HG02610 (cell line): ENCODE results near the gene SBF1.
"Not testable (repeated sequence)": the region's sequence is repeated elsewhere in the genome, so short reads cannot be mapped to it uniquely, and the experiment has no call there.

ENCODE experiments used
- ATAC-seq: cut with Tn5 transposase; IDR thresholded peaks from one replicate; pipeline ENCODE4 v1.9.1; 2021; ENCODE audit warnings: mild to moderate bottlenecking, moderate library complexity; ENCODE audit not compliant: unreplicated experiment

Gene SBF1, protein sequence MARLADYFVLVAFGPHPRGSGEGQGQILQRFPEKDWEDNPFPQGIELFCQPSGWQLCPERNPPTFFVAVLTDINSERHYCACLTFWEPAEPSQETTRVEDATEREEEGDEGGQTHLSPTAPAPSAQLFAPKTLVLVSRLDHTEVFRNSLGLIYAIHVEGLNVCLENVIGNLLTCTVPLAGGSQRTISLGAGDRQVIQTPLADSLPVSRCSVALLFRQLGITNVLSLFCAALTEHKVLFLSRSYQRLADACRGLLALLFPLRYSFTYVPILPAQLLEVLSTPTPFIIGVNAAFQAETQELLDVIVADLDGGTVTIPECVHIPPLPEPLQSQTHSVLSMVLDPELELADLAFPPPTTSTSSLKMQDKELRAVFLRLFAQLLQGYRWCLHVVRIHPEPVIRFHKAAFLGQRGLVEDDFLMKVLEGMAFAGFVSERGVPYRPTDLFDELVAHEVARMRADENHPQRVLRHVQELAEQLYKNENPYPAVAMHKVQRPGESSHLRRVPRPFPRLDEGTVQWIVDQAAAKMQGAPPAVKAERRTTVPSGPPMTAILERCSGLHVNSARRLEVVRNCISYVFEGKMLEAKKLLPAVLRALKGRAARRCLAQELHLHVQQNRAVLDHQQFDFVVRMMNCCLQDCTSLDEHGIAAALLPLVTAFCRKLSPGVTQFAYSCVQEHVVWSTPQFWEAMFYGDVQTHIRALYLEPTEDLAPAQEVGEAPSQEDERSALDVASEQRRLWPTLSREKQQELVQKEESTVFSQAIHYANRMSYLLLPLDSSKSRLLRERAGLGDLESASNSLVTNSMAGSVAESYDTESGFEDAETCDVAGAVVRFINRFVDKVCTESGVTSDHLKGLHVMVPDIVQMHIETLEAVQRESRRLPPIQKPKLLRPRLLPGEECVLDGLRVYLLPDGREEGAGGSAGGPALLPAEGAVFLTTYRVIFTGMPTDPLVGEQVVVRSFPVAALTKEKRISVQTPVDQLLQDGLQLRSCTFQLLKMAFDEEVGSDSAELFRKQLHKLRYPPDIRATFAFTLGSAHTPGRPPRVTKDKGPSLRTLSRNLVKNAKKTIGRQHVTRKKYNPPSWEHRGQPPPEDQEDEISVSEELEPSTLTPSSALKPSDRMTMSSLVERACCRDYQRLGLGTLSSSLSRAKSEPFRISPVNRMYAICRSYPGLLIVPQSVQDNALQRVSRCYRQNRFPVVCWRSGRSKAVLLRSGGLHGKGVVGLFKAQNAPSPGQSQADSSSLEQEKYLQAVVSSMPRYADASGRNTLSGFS (N-terminal part only)

DNA sequence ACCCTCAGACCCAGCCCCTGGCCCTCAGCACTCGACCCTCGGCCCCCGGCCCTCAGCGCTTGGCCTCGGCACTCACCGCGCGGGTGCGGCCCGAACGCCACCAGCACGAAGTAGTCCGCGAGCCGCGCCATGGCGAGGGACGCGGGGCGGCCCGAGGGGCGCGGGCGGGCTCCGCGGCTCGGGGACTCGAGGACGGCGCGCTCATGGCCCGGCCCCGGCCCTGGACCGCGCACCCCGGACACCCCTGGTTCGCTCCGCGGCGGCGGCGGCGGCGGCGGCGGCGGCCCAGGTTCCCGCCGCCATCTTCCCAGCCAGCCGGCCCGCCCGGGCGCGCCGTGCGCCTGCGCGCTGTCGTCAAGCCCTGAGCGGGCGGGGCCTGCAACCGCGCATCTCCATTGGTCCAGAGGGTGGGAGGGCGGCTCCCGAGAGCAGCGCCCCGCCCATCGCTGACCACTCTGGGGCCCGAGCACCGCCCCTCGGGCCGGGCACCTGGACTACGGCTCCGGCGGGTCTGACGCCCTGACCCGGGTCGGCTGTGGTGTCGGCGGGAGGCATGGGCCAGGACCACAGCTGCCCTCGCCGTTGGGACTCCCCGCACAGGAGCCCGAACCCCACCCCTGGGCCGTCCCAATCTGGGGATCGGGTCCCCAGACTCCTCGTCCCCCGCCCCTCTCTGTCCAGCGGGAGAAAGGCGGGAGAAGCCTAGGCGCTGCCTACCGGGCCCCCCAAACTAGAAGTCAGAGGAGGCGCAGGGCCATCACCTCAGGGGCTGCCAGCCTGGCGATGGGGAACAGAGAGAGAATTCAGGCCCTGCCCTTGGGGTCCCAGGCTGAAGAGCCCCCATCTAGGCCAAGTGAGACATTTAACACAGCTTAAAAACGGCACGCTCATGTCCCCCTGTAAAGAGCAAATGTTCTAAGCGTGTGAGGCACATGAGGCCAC, at the start of gene SBF1:
SBF1 (minus strand) TSS at position 326 of the 942 bp plus-strand sequence; CDS start at position 131, 195 bp downstream.
- peak; percentile 69 for ATAC-seq

DNA sequence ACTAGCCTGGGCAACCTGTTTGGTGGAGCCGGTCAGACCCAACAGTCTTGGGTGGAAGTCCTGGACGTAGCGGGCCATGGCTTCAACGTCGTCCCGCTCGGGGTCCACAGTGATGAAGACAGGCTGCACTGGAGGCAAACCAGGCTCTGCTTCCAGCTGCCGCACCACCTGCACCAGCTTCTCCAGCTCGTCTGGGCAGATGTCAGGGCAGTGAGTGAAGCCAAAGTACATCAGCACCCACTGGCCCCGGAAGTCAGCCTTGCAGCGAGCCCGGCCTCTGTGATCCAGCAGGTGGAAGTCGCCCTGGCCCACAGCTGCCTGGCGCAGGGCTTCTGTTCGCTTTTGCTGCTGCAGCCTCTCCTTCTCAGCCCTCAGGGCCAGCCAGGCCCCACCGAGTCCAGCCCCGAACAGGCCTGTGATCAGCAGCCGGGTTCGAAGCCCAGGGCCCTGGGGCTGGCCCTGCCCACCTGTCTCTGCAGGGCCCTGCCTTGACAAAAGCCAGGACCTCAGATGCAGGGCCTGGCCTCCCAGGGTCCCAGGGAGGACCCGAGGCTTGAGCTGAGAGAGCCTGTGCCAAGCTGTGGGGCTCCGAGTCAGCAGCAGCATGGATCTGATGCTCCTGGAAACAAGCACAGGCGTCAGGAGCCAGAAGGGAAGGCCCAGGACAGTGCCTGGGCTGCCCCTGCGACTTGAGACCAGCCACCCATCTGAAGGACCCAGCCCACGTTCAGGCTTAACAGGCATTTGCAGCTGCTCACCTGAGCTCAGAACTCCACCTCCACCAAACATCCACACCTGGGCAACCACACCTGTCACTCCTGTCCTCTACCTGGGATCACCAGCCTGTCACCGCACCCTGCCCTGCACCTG, 49.2 kb upstream of the SBF1 start:
- no peak for ATAC-seq

DNA sequence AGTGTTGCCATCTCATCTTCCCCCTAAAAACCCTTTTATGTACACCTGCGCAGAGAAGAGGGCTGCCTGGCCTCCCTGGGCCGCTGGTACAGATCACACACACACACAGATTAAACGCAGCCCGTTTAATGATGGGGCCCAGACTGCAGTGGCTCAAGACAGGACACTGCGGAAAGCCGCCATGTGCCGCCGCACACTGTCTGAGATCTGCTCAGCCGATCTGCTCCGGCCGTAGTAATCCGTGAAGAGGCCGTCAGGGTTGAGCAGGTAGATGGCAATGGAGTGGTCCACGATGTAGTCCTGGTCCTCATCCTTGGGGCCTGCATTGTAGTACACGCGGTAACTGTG, 48.6 kb upstream of the SBF1 start:
- ATAC-seq = no peak

DNA sequence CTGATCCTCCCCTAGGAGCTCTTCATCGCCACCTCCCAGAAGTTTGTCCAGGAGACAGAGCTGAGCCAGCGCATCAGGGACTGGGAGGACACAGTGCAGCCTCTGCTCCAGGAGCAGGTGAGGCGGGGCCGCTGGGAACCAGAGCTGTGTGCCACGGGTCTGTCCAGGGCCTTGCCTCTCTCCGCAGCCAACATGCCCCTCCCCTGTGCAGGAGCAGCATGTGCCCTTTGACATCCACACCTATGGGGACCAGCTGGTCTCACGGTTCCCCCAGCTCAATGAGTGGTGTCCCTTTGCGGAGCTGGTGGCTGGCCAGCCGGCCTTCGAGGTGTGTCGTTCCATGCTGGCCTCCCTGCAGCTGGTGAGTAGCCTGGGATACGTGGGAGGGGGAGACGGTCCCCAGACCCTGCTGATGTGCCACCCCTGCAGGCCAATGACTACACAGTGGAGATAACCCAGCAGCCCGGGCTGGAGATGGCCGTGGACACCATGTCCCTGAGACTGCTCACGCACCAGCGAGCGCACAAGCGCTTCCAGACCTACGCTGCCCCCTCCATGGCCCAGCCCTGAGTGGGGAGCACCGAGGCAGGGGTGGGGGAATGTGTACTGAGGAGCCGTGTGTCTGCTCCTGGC, 48.1 kb upstream of the SBF1 start:
- ATAC-seq = no peak

DNA sequence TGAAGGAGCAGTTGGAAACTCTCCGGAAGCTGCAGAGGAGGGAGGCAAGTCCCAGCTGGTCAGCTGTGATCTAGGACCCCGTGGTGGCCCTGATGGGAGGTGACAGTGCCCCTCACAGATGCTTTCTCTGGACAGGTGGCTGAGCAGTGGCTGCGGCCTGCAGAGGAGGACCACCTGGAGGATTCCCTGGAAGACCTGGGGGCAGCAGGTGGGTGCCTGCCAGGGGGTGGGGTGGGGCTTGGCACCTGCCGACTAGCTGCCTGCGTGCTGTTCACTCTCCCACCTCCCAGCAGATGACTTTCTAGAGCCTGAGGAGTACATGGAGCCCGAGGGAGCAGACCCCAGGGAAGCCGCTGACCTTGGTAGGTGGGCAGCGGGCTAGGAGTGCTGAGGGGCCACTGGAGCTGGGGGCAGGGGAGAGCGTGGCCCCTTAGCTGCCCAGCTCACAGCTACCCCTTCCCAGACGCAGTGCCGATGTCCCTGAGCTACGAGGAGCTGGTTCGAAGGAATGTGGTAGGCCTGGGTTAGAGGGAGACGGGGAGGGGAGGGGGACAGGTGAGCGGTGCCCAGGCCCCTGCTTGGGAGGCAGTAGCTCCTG, 47.5 kb upstream of the SBF1 start:
- ATAC-seq = no peak

DNA sequence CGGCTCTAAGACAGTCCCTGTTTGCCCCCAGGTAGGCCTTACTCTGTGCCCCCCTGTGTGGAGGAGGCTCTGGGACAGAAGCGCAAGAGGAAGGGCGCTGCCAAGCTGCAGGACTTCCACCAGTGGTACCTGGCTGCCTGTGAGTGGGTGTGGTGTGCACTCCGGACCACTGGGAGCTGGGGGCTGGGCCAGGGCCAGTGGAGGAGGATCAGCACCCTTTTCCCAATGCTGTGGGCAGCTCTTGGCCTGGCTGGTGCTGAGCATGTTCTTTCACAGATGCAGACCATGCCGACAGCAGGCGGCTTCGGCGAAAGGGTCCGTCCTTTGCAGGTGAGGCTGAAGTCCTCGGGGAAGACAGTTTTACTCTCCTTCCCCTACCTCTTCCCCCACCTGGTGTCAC, 46.9 kb upstream of the SBF1 start:
- no peak for ATAC-seq

DNA sequence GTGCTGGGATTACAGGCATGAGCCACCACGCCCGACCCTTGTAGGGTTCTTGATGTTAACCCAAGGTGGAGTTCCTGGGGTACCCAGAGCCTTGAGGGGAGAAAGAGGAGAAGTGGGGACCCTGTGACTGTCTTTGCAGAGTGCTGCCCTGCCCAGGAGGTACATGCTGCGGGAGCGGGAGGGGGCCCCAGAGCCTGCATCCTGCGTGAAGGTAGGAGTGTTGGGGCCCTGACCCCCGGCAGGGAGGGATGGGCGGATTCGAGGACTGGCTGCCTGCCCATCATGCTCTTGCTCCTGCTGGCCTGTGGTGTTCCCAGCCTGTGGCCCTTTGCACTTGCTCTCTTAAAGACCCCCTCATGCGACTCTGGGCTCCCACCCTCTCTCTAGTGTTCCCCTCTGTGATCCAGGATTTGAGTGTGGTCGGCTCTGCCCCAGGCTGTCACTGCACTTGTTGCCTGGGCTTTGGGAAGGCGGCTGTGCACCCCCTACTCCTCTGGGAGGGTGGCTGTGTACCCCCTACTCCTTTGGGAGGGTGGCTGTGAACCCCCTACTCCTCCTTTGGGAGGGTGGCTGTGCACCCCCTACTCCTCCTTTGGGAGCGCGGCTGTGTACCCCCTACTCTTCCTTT, 46.1 kb upstream of the SBF1 start:
- ATAC-seq = no peak

DNA sequence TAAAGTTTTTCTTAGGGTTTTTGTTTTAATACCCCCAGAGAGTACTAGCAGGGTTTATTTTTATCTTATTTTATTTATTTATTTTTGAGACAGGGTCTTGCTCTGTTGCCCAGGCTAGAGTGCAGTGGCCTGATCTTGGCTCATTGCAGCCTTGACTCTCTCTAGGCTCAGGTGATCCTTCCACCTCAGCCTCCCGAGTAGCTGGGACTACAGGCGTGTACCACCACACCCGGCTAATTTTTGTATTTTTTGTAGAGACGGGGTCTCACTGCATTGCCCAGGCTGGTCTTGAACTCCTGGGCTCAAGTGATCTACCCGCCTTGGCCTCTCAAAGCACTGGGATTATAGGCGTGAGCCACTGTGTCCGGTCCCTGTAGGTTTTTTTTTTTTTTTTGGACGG, 45.3 kb upstream of the SBF1 start:
- ATAC-seq = not testable (repeated sequence)

DNA sequence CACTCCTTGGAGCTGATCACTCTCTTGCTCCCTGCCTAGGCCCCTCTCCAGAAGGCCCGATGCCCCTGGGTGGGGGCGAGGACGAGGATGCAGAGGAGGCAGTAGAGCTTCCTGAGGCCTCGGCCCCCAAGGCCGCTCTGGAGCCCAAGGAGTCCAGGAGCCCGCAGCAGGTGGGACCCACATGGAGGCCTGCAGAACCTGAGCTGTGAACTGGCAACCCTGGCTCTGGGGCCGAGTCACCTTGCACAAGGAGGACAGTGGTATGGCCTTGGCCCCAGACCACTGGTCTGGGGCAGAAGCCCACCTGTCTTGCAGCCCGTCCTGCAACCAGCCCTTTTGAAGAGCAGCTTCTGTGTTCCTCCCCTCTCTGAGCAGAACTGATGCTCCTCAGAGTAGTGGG, 44.3 kb upstream of the SBF1 start:
- no peak for ATAC-seq

DNA sequence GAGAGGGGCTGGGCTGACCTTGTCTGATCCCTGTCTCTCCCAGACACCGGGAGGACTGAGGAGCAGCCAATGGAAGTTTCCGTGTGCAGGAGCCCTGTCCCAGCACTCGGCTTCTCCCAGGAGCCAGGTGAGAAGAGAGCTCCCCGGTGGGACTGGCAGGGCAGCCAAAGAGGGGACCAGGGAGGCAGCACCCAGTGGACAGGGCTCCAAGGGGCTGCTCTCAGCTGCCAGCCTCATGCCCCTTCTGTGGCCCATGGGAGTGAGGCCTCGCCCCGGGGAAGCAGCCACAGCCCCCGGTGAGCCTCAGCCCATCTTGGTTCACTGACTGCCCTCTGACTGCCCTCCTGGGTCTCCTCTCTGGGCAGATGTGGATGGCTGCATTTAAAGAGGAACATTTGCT, 43.8 kb upstream of the SBF1 start:
- no peak for ATAC-seq

DNA sequence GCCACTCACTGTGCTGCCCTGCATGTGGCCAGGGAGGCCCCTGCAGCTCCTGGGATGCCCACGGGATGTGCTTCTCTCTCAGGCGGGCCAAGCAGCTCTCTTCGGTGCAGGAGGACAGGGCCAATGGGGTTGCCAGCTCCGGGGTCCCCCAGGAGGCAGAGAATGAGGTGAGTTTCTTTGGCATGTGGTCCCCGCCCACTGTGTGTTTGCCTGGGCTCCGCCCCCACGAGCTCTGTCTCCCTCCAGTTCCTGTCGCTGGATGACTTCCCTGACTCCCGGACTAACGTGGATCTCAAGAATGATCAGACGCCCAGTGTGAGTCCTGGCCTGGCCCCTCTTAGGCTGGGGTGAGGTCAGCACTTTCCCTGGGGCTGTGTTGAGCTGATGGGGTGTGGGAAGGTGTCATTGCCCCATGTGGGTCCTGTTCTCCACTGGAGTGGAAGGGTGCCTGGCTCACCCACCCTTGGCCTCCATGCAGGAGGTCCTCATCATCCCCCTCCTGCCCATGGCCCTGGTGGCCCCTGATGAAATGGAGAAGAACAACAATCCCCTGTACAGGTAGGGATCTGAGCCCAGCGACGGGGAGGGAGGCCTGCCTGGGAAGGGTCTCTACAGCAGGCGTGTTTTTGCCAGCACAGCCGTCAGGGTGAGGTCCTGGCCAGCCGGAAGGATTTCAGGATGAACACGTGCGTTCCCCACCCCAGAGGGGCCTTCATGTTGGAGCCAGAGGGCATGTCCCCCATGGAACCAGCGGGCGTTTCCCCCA, 42.8 kb upstream of the SBF1 start:
- ATAC-seq = no peak

DNA sequence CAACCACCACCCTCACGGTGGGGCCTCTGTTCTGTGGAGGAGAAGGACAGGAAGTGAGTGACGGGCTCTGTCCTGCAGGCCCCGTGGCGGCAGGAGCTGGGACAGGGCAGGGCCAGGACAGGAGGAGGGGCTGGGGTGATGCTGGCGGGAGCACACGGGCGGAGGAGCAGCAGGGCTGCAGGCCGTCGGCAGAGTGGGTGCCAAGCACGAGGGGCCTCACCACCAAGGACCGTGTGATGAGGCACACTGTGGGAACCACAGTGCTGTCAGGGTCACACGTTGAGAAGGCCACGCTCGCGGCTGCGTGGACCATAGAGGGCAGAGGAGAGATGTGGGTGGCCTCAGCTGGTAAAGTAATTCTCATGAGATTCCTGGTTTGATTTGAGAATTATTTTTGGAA, 42.1 kb upstream of the SBF1 start:
- no peak for ATAC-seq

DNA sequence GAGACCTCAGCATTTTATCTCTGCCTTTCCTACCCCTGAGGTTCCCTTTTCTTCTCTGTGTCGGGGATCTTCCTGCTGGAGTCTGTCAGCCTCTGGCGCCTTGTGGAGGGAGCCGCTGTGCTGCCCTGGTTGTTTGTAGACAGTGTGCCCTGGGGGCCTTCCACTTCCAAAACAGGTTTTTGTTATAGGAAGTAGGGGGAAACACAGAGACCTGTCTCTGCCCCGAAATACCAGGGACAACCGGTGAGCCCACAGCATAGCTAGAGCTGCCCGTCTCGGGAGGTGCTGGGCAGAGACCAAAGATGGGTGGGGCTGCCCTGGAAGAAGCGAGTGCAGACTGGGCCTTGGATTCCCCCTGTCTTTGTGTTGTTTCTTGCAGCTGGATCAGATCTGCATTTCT, 41.2 kb upstream of the SBF1 start:
- ATAC-seq = no peak

DNA sequence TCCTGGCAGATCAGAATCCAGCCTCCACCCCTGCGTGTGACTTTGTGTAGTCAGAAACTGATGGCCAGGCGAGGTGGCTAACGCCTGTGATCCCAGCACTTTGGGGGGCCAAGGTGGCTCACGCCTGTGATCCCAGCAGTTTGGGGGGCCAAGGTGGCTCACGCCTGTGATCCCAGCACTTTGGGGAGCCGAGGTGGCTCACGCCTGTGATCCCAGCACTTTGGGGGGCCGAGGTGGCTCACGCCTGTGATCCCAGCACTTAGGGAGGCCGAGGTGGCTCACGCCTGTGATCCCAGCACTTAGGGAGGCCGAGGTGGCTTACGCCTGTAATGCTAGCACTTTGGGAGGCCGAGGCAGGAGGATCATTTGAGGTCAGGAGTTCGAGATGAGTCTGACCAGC, 38.3 kb upstream of the SBF1 start:
- no peak for ATAC-seq

DNA sequence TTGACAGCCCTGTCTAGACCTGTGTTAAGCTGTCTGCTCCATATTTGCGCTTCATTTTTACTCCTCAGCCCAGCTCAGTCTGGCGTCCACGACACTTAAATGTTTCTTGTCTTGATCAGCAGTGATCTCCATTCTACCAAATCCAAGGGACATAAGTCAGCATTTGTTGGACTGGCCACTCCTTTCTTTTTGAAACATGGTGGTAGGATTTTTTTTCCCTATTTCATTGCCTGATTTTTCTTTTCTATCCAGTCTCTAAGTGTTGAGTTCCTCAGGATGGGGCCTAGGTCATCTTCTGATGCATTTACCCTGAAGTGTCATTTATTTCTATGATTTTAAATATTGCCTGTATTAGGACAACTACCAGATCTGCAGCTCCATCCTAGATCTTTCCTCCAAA, 34.1 kb upstream of the SBF1 start:
- ATAC-seq = no peak

DNA sequence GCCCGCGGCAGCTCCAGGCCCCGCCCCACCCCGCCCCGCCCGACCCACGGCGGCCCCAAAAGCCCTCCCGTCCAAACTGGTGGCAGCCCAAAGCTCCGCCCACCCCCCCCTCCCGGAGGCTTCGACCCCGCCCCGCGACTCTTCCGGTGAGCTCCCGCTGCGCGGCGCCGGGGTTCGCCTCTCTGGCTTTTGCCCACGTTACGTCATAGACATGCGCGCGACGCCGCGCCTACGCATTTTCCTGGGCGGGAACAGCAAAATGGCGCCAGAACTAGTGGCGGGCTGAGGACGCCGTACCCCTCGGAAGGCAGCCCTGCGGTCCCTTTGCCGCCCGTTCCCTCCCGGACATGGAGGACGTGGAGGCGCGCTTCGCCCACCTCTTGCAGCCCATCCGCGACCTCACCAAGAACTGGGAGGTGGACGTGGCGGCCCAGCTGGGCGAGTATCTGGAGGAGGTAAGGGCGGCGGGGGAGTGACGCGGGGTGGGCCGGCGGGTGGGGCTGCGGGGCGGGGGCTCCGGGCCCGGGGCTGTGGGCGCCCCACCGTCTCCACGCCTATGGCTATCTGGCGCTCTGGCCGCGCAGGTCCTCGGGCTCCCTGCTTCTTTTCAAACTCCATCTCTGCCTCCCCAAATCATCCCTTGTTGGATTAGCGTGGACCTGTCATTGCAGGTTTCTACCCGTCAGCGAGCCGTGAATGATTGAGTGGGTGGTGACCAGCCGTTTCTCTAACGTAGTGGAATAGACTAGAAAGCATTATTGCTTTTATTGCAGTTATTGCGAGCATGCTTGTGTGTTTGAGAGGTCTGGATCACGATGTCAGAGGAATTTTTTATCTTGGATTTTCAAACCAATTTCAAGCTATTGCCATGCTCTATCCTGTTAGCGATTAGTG, 33.4 kb upstream of the SBF1 start, which contains the start of gene NCAPH2:
NCAPH2 (plus strand) TSS at position 234 of the 894 bp plus-strand sequence; CDS start at position 348, 114 bp downstream.
- ATAC-seq = peak; percentile 63
